NCI-H2196 (cell line): ENCODE measurements around the gene MKRN3.

Source experiments
- DNase-seq: peaks from one replicate; lab custom pipeline; 2025; ENCODE audit not compliant: unreplicated experiment; lab: John Stamatoyannopoulos, UW

The MKRN3 gene

GRCh38 chr15:23565395-23566070, at the start of gene MKRN3:
MKRN3 (plus strand) TSS chr15:23565674; CDS start chr15:23565783, 109 bp downstream.
- peak; percentile 60 for DNase-seq

GRCh38 chr15:23516866-23517265, 48.6 kb upstream of the MKRN3 start:
- no peak for DNase-seq

- DNase-seq: no peak
Observed at GRCh38 chr15:23518104-23518503, 47.4 kb upstream of the MKRN3 start.

GRCh38 chr15:23524816-23525215, 40.7 kb upstream of the MKRN3 start:
- DNase-seq: no peak

GRCh38 chr15:23529891-23530290, 35.6 kb upstream of the MKRN3 start:
- no peak for DNase-seq

GRCh38 chr15:23532024-23532423, 33.5 kb upstream of the MKRN3 start:
- DNase-seq: no peak

GRCh38 chr15:23536659-23537058, 28.8 kb upstream of the MKRN3 start:
- no peak for DNase-seq

GRCh38 chr15:23538648-23539047, 26.8 kb upstream of the MKRN3 start:
- DNase-seq: no peak

- no peak for DNase-seq
Observed at GRCh38 chr15:23539892-23540291, 25.6 kb upstream of the MKRN3 start.

- DNase-seq: no peak
Observed at GRCh38 chr15:23546158-23546557, 19.3 kb upstream of the MKRN3 start.

GRCh38 chr15:23548071-23548470, 17.4 kb upstream of the MKRN3 start:
- DNase-seq: no peak

- no peak for DNase-seq
Observed at GRCh38 chr15:23561914-23562313, 3.6 kb upstream of the MKRN3 start.

GRCh38 chr15:23564821-23565394, 566 bp upstream of the MKRN3 start:
- no peak for DNase-seq

- peak; percentile 78 for DNase-seq
Observed at GRCh38 chr15:23566071-23566554, 639 bp downstream of the MKRN3 start.

GRCh38 chr15:23566651-23567050, 1.2 kb downstream of the MKRN3 start:
- no peak for DNase-seq

- no peak for DNase-seq
Observed at GRCh38 chr15:23567921-23568320, 2.4 kb downstream of the MKRN3 start.

GRCh38 chr15:23569151-23569925, 3.9 kb downstream of the MKRN3 start:
- DNase-seq: no peak

GRCh38 chr15:23570486-23570885, 5.0 kb downstream of the MKRN3 start:
- no peak for DNase-seq

- DNase-seq: no peak
Observed at GRCh38 chr15:23572844-23573243, 7.4 kb downstream of the MKRN3 start.

GRCh38 chr15:23574742-23575141, 9.3 kb downstream of the MKRN3 start:
- DNase-seq: no peak

- no peak for DNase-seq
Observed at GRCh38 chr15:23576061-23576460, 10.6 kb downstream of the MKRN3 start.

- no peak for DNase-seq
Observed at GRCh38 chr15:23578521-23579150, 13.2 kb downstream of the MKRN3 start.
